Activated naive CD4-positive, alpha-beta T cell treated with anti-CD3 and anti-CD28 coated beads, Interleukin-2, amount 50 U/mL, for 24 hours (primary cell): Measurements from ENCODE around the gene TECTB.

Experiments used
- H3K27ac Mint-ChIP-seq: one replicate; pipeline ENCODE4 v1.8.0; 2021; ENCODE audit warnings: mild to moderate bottlenecking, mixed read lengths
- H3K27me3 Mint-ChIP-seq: one replicate; pipeline ENCODE4 v1.8.0; 2021; ENCODE audit warnings: mixed read lengths
- H3K36me3 Mint-ChIP-seq: one replicate; pipeline ENCODE4 v1.8.0; 2021; ENCODE audit warnings: mixed read lengths
- H3K4me1 Mint-ChIP-seq: one replicate; pipeline ENCODE4 v1.8.0; 2021; ENCODE audit warnings: mixed read lengths
- H3K4me3 Mint-ChIP-seq: one replicate; pipeline ENCODE4 v1.8.0; 2021; ENCODE audit warnings: mild to moderate bottlenecking, mixed read lengths
- H3K9me3 Mint-ChIP-seq: one replicate; pipeline ENCODE4 v1.8.0; 2021; ENCODE audit warnings: mixed read lengths

Gene TECTB

GRCh38 chr10:112345202-112345601, 62.0 kb downstream of the TECTB start:
- no peaks in the 10 kb centered on the region for H3K9me3 Mint-ChIP-seq
- no peak overlapping the region for H3K4me3 Mint-ChIP-seq
- H3K27ac Mint-ChIP-seq = no peak overlapping the region
- no peaks in the 10 kb centered on the region for H3K4me1 Mint-ChIP-seq
- no peaks in the 10 kb centered on the region for H3K27me3 Mint-ChIP-seq
- no peaks in the 10 kb centered on the region for H3K36me3 Mint-ChIP-seq

- Mint-ChIP-seq H3K9me3 (no peaks in the 10 kb centered on the region), H3K4me1 (no peaks in the 10 kb centered on the region), H3K27ac (no peak overlapping the region), H3K27me3 (no peaks in the 10 kb centered on the region), H3K36me3 (no peaks in the 10 kb centered on the region), H3K4me3 (no peak overlapping the region)
Observed at GRCh38 chr10:112345743-112346142, 62.5 kb downstream of the TECTB start.

GRCh38 chr10:112346774-112347173, 63.6 kb downstream of the TECTB start:
- Mint-ChIP-seq H3K4me1 (no peaks in the 10 kb centered on the region), H3K9me3 (no peaks in the 10 kb centered on the region), H3K4me3 (no peak overlapping the region), H3K27ac (no peak overlapping the region), H3K36me3 (no peaks in the 10 kb centered on the region), H3K27me3 (no peaks in the 10 kb centered on the region)

- no peak overlapping the region for H3K4me3 Mint-ChIP-seq
- H3K4me1 Mint-ChIP-seq = no peaks in the 10 kb centered on the region
- H3K9me3 Mint-ChIP-seq = no peaks in the 10 kb centered on the region
- H3K27me3 Mint-ChIP-seq = no peaks in the 10 kb centered on the region
- H3K36me3 Mint-ChIP-seq = no peaks in the 10 kb centered on the region
- H3K27ac Mint-ChIP-seq = no peak overlapping the region
Observed at GRCh38 chr10:112347709-112348671, 64.8 kb downstream of the TECTB start.

GRCh38 chr10:112348759-112349158, 65.6 kb downstream of the TECTB start:
- Mint-ChIP-seq H3K27ac (no peak overlapping the region), H3K36me3 (no peaks in the 10 kb centered on the region), H3K4me1 (no peaks in the 10 kb centered on the region), H3K27me3 (no peaks in the 10 kb centered on the region), H3K4me3 (no peak overlapping the region), H3K9me3 (no peaks in the 10 kb centered on the region)

GRCh38 chr10:112349521-112350085, 66.4 kb downstream of the TECTB start:
- no peaks in the 10 kb centered on the region for H3K4me1 Mint-ChIP-seq
- no peaks in the 10 kb centered on the region for H3K9me3 Mint-ChIP-seq
- H3K4me3 Mint-ChIP-seq = no peak overlapping the region
- no peak overlapping the region for H3K27ac Mint-ChIP-seq
- H3K36me3 Mint-ChIP-seq = no peaks in the 10 kb centered on the region
- H3K27me3 Mint-ChIP-seq = no peaks in the 10 kb centered on the region

DNA sequence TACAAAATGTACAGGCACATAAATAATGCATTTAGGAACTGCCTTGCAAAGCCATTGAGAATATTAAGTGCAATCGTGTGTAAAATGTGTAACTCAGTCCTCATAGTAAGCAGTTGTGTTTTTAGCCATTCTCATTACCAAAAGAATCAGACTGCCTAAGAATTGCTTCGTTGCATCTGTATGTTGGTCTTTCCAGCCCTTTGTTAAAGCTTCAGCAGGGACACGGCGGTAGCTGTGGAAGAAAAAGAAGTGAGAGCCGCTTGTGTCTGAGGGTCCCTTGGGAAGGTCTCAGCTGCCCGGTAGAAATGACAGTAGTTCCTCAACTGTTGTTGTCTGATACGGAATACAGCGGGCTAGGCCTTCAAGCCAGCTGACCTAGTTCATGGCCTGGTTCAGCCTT, 67.9 kb downstream of the TECTB start:
- Mint-ChIP-seq H3K9me3 (no peaks in the 10 kb centered on the region), H3K4me3 (no peak overlapping the region), H3K27ac (no peak overlapping the region), H3K27me3 (no peaks in the 10 kb centered on the region), H3K36me3 (no peaks in the 10 kb centered on the region), H3K4me1 (no peaks in the 10 kb centered on the region)

DNA sequence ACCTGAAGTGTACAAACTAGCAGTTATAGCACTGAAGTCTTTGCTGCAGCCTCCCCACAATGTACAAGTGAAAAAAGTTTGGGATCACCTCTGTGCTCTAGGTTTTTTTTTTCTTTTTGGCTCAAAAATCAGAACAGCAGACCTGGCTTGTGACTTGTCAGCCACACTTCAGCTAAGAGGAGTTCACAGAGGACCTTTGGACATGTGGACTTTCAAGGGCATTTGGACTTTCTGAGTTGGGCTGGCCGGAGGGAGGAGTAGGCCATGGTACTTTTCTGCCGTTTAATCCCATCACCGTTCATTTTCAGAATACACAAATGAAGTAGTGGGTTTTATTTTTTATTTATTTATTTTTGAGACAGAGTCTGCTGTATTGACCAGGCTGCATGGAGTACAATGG, 68.8 kb downstream of the TECTB start:
- H3K27ac Mint-ChIP-seq = no peak overlapping the region
- no peak overlapping the region for H3K4me3 Mint-ChIP-seq
- no peaks in the 10 kb centered on the region for H3K4me1 Mint-ChIP-seq

GRCh38 chr10:112353046-112353445, 69.8 kb downstream of the TECTB start:
- Mint-ChIP-seq H3K27ac (no peak overlapping the region), H3K9me3 (no peaks in the 10 kb centered on the region)

More for the DNA sequence above, 68.8 kb downstream of the TECTB start:
- Mint-ChIP-seq H3K9me3 (no peaks in the 10 kb centered on the region), H3K27me3 (no peaks in the 10 kb centered on the region), H3K36me3 (no peaks in the 10 kb centered on the region)

More at GRCh38 chr10:112353046-112353445, 69.8 kb downstream of the TECTB start:
- Mint-ChIP-seq H3K4me1 (no peaks in the 10 kb centered on the region), H3K36me3 (no peaks in the 10 kb centered on the region), H3K4me3 (no peak overlapping the region), H3K27me3 (no peaks in the 10 kb centered on the region)
